Astrocyte of the spinal cord (primary cell): ENCODE results near the gene MRTO4.
A peak's percentile ranks its signal among the peaks of the same experiment; 100 is the strongest.

Experiments
- DNase-seq: peaks from one replicate; pipeline ENCODE4 v3.0.0; 2011; ENCODE audit warnings: low read depth, low spot score
- H3K4me3 ChIP-seq: 2 replicates; pipeline ENCODE4 v1.5.1; 2011; ENCODE audit warnings: low read depth, mild to moderate bottlenecking, low read length, moderate library complexity
- CTCF ChIP-seq: IDR thresholded peaks from 2 replicates; pipeline ENCODE4 v1.5.1; 2012; ENCODE audit warnings: low read depth, mild to moderate bottlenecking, low read length, inconsistent platforms
- in situ Hi-C: cut with HindIII; loops from 2 replicates; pipeline ENCODE4 v1.10.0; 2017; ENCODE audit warnings: low sequenced_read_pairs

The MRTO4 gene

DNA sequence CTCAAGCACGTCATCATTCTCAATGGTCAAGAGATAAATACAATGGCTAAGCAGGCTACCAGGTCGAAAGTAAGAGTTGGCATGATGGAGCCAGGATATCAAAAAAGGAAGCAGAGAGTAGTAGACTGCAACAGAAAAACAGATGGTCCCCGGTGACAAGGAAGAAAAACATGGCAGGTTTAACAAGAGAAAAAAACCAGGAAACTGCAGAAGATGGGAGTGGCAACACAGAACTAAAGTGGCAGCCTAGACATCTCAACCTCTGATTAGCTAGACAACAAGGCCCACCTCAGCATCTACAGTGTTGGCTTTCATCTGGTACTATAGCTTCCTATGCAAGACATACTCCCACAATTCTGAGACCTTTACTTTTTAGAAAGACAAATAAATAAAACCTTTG lies 44.7 kb upstream of the MRTO4 start:
- no peak for TF ChIP-seq CTCF
- DNase-seq = no peak
- in situ Hi-C loops = no loop called here
- no peak overlapping the region for H3K4me3 ChIP-seq

GRCh38 chr1:19208710-19209438 lies 42.7 kb upstream of the MRTO4 start:
- H3K4me3 ChIP-seq = peak overlapping the region; percentile 77
- in situ Hi-C loops = no loop called here
- TF ChIP-seq CTCF = no peak
- peak; percentile 59 for DNase-seq

GRCh38 chr1:19209439-19209989 lies 42.1 kb upstream of the MRTO4 start:
- in situ Hi-C loops = no loop called here
- H3K4me3 ChIP-seq = peak overlapping the region; percentile 77
- DNase-seq = peak; percentile 52
- TF ChIP-seq CTCF = no peak

DNA sequence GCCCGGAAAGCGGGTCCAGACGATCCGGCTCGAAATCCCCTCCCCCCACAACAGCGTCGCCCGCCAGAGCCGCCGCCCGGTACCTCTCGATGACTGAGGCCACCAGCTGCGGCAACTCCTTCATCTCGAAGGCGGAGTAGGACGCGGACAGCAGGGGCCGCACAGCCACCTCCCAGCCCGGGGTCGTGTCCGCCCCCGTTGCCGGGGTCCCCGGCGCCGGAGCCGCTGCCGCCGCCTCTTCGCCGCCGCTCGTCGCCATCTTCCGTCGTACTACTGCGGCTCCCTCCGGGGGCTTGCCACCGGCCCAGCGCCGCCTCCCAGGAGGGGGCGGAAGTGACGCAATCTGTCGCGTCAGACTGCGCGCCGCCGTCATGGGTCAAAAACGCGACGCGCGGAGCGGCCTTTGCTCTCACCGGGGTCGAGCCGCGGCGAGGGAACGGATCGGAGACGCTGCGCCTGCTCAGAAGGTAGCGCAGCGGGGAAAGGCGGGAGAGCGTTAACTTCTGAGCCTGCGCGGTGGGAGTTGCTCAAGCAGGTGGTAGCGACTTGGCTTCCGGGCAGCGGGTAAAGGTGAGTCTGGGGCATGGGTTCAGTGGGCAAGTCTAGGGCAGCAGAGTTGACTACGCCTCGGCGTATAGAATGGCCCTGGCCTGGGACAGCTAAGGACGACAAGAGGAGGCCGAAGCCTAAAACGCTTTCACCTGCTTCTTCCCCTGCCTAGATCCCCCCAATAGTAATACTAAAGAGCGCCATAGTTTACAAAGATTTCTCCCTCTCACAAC lies 41.4 kb upstream of the MRTO4 start, which contains the start of gene UBR4:
Gene UBR4 (minus strand): TSS at position 277 of the 782 bp plus-strand sequence. CDS start 18 bp downstream, at position 259.
- H3K4me3 ChIP-seq = peak within 1 kb of the TSS; percentile 77
- in situ Hi-C loops = no loop called here
- TF ChIP-seq CTCF = no peak
- peak; percentile 94 for DNase-seq

- no peak for TF ChIP-seq CTCF
- DNase-seq = peak; percentile 32
- in situ Hi-C loops = no loop called here
- H3K4me3 ChIP-seq = peak overlapping the region; percentile 77
Observed at GRCh38 chr1:19210772-19211549, 40.6 kb upstream of the MRTO4 start.

GRCh38 chr1:19212167-19212566 lies 39.4 kb upstream of the MRTO4 start:
- TF ChIP-seq CTCF = no peak
- H3K4me3 ChIP-seq = no peak overlapping the region
- no peak for DNase-seq
- in situ Hi-C loops = no loop called here
